Measurements from ENCODE around the gene SEL1L2. TPM values are rescaled to one million over a fixed set of nuclear protein-coding genes. Genes with fewer than 3 reads are reported as not detected.

SEL1L2 gene
- total RNA-seq, 1 experiment from 2014 or later = not detected

GRCh38 chr20:13858871-13859270 lies 131.5 kb downstream of the SEL1L2 start:
- no peak overlapping the region for H3K27ac Mint-ChIP-seq (ENCODE audit: unreplicated experiment)
- Histone ChIP-seq H3K4me3 (ENCODE audit: low read depth, low read length) (no peak overlapping the region), H3K27me3 (replicated peaks; ENCODE audit: control insufficient read depth, insufficient read depth, low read length) (no peaks in the 10 kb centered on the region; the same call in 1 of the 2 replicates), H3K4me1 (no peaks in the 10 kb centered on the region), H3K36me3 (ENCODE audit: control insufficient read depth, insufficient read depth, low read length) (no peaks in the 10 kb centered on the region), H3K9me3 (no peaks in the 10 kb centered on the region)
- DNase-seq = no peak
- POLR2A ChIA-PET = no interaction called here
- TF ChIP-seq CTCF (IDR thresholded peaks at IDR 0.05; ENCODE audit: insufficient read depth in 1 of 2, low read depth in 1 of 2, low read length in 1 of 2, severe bottlenecking in 1 of 2, unreplicated experiment in 1 of 2) = no peak
- no peaks in the 10 kb centered on the region for H3K4me1 Mint-ChIP-seq (ENCODE audit: low read depth, unreplicated experiment)
- CTCF ChIA-PET = no interaction called here
- intact Hi-C loops (cut with micrococcal nuclease; ENCODE audit: unreplicated experiment) = no loop called here
- H3K36me3 Mint-ChIP-seq (ENCODE audit: insufficient read depth, unreplicated experiment) = no peaks in the 10 kb centered on the region
- H3K4me3 Mint-ChIP-seq (ENCODE audit: unreplicated experiment) = no peak overlapping the region
- peaks cover 38% of the 10 kb centered on the region for H3K27me3 Mint-ChIP-seq (ENCODE audit: insufficient read depth, unreplicated experiment)
- no TSS peak for BruUV-seq (replicated peaks)
- H3K9me3 Mint-ChIP-seq (ENCODE audit: unreplicated experiment) = no peaks in the 10 kb centered on the region

- H3K9me3 ChIP-seq = no peaks in the 10 kb centered on the region
Measured at GRCh38 chr20:13858439-13858838, 132.0 kb downstream of the SEL1L2 start.

GRCh38 chr20:13857961-13858360 lies 132.5 kb downstream of the SEL1L2 start:
- DNase-seq = no peak
- H3K27me3 Mint-ChIP-seq (ENCODE audit: insufficient read depth, unreplicated experiment) = peaks cover 38% of the 10 kb centered on the region
- H3K9me3 Mint-ChIP-seq (ENCODE audit: unreplicated experiment) = no peaks in the 10 kb centered on the region
- Histone ChIP-seq H3K36me3 (ENCODE audit: control insufficient read depth, insufficient read depth, low read length) (no peaks in the 10 kb centered on the region), H3K9me3 (no peaks in the 10 kb centered on the region), H3K4me1 (no peaks in the 10 kb centered on the region), H3K27me3 (replicated peaks; ENCODE audit: control insufficient read depth, insufficient read depth, low read length) (no peaks in the 10 kb centered on the region; the same call in 1 of the 2 replicates), H3K4me3 (ENCODE audit: low read depth, low read length) (no peak overlapping the region)
- POLR2A ChIA-PET = no interaction called here
- CTCF ChIA-PET = no interaction called here
- no peak for TF ChIP-seq CTCF (IDR thresholded peaks at IDR 0.05; ENCODE audit: insufficient read depth in 1 of 2, low read depth in 1 of 2, low read length in 1 of 2, severe bottlenecking in 1 of 2, unreplicated experiment in 1 of 2)
- intact Hi-C loops (cut with micrococcal nuclease; ENCODE audit: unreplicated experiment) = no loop called here
- no TSS peak for BruUV-seq (replicated peaks)
- H3K4me3 Mint-ChIP-seq (ENCODE audit: unreplicated experiment) = no peak overlapping the region
- no peak overlapping the region for H3K27ac Mint-ChIP-seq (ENCODE audit: unreplicated experiment)
- no peaks in the 10 kb centered on the region for H3K4me1 Mint-ChIP-seq (ENCODE audit: low read depth, unreplicated experiment)
- H3K36me3 Mint-ChIP-seq (ENCODE audit: insufficient read depth, unreplicated experiment) = no peaks in the 10 kb centered on the region

More at GRCh38 chr20:13858439-13858838, 132.0 kb downstream of the SEL1L2 start:
- no peak overlapping the region for H3K27ac Mint-ChIP-seq (ENCODE audit: unreplicated experiment)
- no peaks in the 10 kb centered on the region; the same call in 1 of the 2 replicates for H3K27me3 ChIP-seq (replicated peaks; ENCODE audit: control insufficient read depth, insufficient read depth, low read length)
- no peaks in the 10 kb centered on the region for H3K9me3 Mint-ChIP-seq (ENCODE audit: unreplicated experiment)
- H3K4me3 ChIP-seq (ENCODE audit: low read depth, low read length) = no peak overlapping the region
- no peak for TF ChIP-seq CTCF (IDR thresholded peaks at IDR 0.05; ENCODE audit: insufficient read depth in 1 of 2, low read depth in 1 of 2, low read length in 1 of 2, severe bottlenecking in 1 of 2, unreplicated experiment in 1 of 2)
- intact Hi-C loops (cut with micrococcal nuclease; ENCODE audit: unreplicated experiment) = no loop called here
- peaks cover 38% of the 10 kb centered on the region for H3K27me3 Mint-ChIP-seq (ENCODE audit: insufficient read depth, unreplicated experiment)
- no TSS peak for BruUV-seq (replicated peaks)
- no peaks in the 10 kb centered on the region for H3K36me3 ChIP-seq (ENCODE audit: control insufficient read depth, insufficient read depth, low read length)
- CTCF ChIA-PET = no interaction called here
- H3K36me3 Mint-ChIP-seq (ENCODE audit: insufficient read depth, unreplicated experiment) = no peaks in the 10 kb centered on the region
- DNase-seq = no peak
- no peaks in the 10 kb centered on the region for H3K4me1 Mint-ChIP-seq (ENCODE audit: low read depth, unreplicated experiment)
- POLR2A ChIA-PET = no interaction called here
- no peaks in the 10 kb centered on the region for H3K4me1 ChIP-seq
- H3K4me3 Mint-ChIP-seq (ENCODE audit: unreplicated experiment) = no peak overlapping the region

All from Caco-2 (cell line).